NCI-H1436 treated with DMSO at 0.1 percent for 48 hours (cell line): ENCODE results near the gene KLF7.

ENCODE experiments used
- DNase-seq: peaks from one replicate; lab custom pipeline; 2025; lab: John Stamatoyannopoulos, UW

The KLF7 gene

GRCh38 chr2:207123776-207124391, 41.9 kb downstream of the KLF7 start:
- no peak for DNase-seq

DNA sequence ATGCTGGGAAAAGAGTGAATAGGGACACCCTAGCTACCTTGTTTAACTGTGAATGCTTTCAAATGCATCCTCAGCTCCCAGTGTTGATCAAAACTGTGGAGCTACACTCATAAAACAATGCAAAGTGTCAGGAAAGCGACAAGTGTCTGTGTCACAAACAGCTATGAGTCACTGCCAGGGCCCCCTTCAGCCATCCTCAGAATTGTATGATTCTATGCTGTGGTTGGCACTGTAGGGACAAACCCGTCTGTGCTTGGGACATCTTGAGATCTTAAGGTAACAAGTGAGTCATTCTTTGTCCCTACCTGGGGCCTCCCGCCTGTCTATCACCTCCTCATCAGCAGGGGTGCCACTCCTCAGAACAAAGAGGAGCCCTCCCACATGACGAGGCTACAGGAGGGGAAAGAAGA, 42.4 kb downstream of the KLF7 start:
- no peak for DNase-seq

GRCh38 chr2:207122651-207123334, 43.0 kb downstream of the KLF7 start:
- no peak for DNase-seq

DNA sequence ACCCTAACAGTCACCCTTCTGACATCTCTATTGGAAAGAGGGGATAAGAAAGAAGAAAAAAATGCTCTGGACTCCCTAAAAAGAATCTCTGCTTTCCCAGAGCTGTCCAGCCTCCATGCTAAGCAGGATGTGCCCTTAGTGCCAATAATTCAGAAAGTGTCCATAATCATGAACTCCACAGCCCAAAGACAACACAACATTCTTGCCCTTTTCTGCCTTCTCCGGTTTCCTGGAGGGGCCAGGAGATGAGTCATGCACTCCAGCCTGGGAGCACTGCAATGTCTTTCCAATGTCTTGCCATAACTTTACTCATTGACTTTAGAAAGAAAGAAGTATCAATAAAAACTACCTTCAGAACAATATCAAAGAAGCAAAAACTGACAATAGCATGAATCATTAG, 44.0 kb downstream of the KLF7 start:
- DNase-seq: no peak

DNA sequence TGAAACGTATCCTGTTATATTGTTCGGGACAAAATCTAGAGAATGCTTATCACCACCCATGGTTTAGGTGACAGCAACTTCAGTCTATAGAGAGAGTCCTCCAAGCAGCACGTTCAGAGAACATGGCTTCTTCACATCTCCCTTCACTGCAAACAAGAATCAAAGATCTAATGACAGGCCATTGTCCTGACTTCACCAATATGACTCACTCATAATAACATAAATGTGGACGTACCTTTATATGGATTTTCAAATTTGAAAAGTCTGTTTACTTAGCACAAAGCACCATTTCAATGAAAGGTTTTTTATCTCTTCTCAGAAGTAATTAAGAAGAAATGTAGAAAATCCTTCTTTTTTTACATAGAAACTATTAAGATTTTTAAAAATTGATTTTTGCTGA, 46.7 kb downstream of the KLF7 start:
- no peak for DNase-seq

DNA sequence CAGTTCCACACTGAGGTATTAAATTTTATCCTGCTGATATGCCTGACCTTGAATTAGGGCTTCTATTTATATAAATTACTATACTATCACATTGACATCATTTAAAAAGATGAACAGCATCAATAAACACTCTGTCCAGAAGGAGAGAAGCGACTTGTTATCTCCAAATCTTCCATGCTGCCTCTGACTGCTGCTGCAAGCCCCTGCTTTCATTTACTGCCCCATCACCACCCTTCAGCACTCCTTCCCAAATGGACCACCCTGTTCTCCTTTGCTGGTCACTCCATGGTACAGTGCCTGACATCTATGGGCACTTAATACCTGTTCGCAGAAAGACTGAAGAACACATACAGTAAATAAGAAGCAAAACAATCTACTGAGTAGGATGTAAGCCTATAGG, 48.1 kb downstream of the KLF7 start:
- DNase-seq: no peak

DNA sequence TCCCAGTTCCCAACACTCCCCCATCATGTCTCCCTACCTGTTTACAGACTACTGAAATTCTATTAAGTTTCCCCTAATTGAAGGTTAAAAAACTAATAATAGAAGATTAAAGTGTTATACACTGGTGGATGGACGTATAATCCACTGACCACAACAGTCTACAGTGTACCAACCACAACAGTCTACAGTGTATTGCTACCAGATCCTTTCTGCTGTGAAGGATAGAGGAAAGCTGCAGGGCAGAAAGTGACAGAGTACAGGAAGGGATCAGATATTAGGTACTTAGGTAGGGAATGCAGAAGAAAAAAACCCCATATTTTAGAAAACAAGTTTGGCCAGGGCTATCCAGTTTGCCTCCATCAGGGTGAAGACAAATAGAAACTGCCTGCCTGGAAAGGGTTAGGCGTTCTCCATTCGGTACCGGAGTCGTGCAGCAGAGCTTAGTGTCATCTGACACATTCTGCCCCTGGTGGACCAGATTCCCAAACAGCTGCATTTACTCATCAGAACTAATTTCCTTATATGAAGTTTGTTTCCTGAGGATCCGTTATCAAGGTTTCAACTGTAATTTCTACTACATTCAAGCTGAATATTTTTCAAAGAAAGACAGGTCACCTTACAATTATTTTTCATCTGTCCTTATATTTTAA, 49.9 kb downstream of the KLF7 start:
- no peak for DNase-seq

DNA sequence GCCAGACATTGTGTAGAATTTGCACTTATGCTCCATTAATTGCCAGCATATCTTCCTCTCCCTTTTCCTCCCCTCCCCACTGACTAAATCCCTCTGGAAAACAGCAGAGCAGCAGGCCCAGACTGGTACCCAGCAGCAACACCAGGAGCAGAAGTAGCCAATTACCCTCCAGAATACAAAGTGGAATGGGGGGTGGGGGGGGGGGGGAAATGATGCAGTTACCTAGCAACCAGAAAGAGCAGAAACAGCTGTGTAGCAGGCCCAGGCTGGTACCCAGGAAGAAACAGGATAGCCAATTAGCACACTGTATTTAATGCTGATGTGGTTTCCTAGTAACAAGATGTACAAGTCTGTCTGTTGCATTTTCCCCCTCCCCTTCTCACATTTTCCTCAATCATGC, 52.3 kb downstream of the KLF7 start:
- DNase-seq: peak; percentile 82

DNA sequence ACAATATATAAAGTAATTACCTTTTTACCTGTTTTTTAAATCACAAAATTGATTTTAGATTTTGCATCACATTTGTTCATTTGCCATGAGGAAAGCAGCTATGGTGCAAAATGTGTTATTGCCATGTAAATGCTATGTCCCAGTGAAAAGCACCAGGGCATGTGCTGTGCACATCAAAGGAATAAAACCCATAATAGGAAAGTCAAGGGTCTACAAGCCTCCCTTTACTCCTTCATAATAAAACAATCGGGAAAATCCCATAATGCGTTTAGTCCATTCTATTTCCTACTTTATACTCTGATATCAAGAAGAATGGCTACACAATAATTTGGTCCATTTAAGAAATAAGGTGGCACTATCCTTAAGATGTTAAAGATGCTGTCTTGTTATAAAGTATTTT, 53.0 kb downstream of the KLF7 start:
- DNase-seq: no peak

GRCh38 chr2:207112383-207112782, 53.4 kb downstream of the KLF7 start:
- no peak for DNase-seq

DNA sequence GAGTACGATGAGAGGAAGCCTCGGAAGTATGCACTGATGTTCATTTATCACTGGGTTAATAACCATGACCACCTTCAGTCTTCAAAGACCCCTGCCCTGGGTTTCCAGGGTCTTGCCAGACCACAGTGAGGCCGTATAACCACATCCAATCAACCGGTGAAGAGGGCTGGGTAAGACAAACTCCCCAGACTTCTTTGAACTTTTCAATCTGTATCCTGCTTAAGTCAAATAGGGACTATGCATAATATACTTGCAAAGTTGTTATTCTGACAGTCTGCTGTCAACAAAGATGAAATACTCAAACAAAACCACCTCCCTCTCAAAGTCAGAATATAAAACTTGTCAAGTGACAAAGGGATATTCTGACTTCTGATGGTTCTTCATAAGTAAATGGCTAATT, 54.0 kb downstream of the KLF7 start:
- no peak for DNase-seq

DNA sequence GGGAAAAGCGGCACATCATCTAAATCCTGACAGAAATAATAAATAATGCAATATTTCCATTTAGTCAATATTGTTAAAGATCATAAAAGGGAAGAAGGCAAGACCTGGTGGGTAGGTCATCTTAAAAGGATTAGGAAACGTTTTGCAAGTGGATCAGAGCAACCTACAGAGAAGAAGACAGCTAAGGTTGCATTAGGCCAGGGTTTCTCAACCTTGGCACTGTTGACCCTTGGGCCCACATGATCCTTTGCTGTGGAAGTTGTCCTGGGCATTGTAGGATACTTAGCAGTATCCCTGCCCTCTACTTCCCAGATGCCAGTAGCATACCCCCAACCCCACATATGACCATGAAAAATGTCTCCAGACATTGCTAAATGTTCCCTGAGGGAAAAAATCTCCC, 55.0 kb downstream of the KLF7 start:
- DNase-seq: no peak

DNA sequence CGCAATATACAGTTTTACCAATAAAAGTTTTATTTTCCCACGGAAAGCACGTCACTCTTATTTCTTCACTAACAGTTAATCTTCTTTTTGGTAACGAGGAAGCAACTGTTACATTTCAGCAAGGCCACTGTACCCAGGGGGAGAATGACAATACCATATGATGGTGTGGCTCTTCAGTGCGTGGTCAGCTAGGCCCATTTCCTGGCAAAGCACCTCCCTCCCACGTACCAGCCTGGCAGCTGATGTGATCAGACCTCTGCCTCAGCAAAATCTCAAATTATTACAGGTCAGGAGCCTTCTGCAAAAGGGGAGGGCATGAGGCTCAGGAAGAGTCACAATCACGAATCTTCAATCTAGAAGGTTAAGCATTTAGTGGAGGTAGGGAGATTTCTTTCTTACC, 55.4 kb downstream of the KLF7 start:
- no peak for DNase-seq

DNA sequence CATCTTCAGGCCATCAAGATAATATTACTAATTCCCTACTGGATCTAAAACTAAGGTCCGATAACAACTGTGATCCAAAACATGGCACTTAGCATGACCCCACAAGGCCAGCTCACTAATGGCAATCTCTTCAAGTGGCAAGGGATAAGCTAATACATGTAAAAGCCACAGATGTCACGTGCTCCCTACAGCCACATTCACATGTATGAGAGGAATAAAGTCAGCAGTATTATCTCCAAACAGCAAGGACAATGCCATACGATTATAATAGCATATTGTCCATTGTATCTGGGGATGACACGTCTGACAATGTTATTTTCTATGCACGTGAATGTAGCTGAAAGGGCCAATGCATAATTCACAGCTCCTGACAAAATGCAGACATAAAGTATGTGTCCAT, 56.0 kb downstream of the KLF7 start:
- no peak for DNase-seq

DNA sequence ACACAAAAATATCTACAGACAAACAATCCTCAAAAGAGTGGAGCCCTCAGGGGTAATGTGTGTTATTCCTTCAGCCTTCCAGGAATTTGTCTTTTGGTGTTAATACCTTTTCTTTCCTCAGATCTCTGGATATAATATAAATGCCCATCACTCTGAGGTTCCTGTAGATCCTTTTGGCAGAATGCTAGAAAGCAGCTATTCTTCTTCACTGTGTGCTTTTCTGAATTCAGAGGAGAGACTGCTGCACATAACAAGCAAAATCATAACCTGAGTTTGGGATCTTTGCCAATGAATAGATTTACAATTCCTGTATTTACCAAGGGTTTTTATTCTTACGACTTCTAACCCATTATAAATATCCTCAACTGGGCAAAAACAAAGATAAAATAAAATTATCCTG, 57.3 kb downstream of the KLF7 start:
- DNase-seq: no peak

DNA sequence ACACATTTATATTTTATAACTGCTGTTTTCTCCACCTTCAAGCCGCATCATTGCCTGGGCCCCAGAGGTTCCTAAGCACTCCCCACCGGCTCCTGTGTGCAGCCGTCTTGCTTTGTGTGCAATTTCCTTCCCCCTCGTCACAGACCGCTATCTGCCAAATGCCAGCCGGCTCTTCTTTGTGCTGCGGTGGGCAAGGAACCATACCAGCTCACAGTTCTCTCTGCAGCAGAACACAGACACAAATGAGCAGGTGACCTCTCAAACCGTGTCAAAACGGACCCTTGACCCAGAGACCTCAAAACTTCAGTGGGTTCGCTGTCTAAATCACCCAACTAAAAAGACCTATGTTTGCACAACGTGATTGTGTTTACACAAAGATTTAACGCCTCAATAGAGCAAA, 58.2 kb downstream of the KLF7 start:
- DNase-seq: peak; percentile 14

GRCh38 chr2:207107131-207107530, 58.6 kb downstream of the KLF7 start:
- no peak for DNase-seq

DNA sequence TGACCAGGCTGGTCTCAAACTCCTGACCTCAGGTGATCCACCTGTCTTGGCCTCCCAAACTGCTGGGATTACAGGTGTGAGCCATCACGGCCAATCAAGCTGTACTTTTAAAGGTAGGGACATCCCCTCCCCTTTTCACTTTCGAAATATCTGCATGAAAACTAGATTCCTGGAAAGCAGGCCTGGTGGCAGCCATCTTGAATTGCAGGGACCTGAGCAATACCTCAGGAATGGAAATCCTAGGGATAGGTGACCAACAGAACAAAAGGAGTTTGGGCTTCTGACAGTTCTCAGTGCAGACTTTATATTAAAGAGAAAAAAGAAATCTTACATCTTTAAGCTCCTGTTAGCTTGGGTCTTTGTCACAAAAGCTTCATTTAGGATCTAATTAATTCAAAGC, 62.6 kb downstream of the KLF7 start:
- DNase-seq: no peak

DNA sequence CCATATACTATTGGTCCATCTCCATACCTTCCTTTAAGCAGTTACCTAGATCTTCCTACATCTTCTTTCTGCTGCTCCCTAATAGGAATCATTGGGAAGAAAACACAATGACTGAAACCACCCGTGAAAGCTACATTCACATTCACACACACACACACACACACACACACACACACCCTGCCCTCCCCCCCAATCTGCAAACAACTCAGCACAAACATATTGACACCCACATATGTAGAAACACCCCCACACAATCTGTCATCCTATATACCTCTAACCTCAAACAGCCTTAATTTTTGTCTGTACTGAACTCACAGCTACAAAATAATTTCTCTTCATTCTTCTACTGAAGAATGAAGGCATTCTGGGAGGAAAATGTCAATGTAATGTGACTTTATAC, 63.8 kb downstream of the KLF7 start:
- DNase-seq: no peak

GRCh38 chr2:207097278-207097677, 68.5 kb downstream of the KLF7 start:
- no peak for DNase-seq

GRCh38 chr2:207095963-207096362, 69.8 kb downstream of the KLF7 start:
- no peak for DNase-seq

DNA sequence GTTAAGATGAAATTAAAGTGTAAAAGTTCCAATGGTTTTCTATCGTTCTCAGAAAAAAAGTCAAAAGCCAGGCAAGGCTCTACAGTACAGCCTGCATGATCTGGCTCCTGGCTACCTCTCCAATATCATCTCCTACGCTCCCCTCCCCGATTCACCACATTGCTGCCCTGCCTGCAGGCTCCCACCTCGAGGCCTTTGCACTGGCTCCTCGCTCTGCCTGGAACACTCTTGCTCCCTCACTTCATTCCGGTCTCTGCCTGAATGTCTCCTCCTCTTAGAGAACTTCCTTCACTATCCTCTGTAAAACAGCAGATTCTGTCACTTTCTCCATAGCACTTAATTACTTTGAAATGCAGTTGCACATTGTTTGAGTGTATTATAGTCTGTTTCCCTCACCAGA, 72.5 kb downstream of the KLF7 start:
- DNase-seq: no peak

- DNase-seq: no peak
Measured at GRCh38 chr2:207092818-207093217, 72.9 kb downstream of the KLF7 start.

DNA sequence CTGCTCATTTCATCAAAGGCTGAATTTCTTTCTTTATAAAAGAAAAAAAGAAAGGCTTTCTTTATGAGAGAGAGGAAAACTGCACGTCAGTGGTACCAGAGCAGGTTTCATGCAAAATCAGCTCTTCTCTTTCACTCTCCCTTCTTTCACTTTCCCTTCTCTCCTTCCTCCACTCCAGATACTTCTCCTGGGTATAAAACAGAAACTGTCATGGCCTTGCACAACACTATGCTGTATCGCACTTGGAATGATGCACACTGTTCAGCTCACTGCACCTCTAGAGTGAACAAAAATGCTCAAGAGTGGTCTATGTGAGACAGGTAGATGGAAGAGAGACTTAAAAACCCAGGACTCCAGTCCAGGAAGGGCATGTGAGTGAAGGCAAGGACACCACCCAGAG, 73.8 kb downstream of the KLF7 start:
- DNase-seq: no peak
